Inflammatory macrophage treated with lipopolysaccharide for 4 hours (primary cell): ENCODE results near the gene ZNF526.
A peak's percentile ranks its signal among the peaks of the same experiment; 100 is the strongest.

ENCODE experiments used
- DNase-seq: peaks from one replicate; pipeline ENCODE4 v3.0.0-alpha.2; 2020

Gene ZNF526

GRCh38 chr19:42268142-42268703, 48.1 kb downstream of the ZNF526 start:
- DNase-seq = peak; percentile 100

- DNase-seq = peak; percentile 100
These were observed 48.8 kb downstream of the ZNF526 start, which contains the start of gene CIC for GRCh38 chr19:42268704-42269477. Gene CIC (plus strand): TSS chr19:42269252. CDS start chr19:42271784, 2,532 bp downstream.

GRCh38 chr19:42269478-42270345, 49.6 kb downstream of the ZNF526 start:
- no peak for DNase-seq

GRCh38 chr19:42270346-42271044, 50.4 kb downstream of the ZNF526 start:
- peak; percentile 78 for DNase-seq

GRCh38 chr19:42271045-42271419, 50.9 kb downstream of the ZNF526 start:
- DNase-seq = no peak

GRCh38 chr19:42271861-42272534, 51.9 kb downstream of the ZNF526 start:
- DNase-seq = no peak

GRCh38 chr19:42272535-42272897, 52.4 kb downstream of the ZNF526 start:
- no peak for DNase-seq

- no peak for DNase-seq
These were observed 52.9 kb downstream of the ZNF526 start for GRCh38 chr19:42272989-42273406.

- no peak for DNase-seq
These were observed 53.4 kb downstream of the ZNF526 start for GRCh38 chr19:42273407-42274064.

- no peak for DNase-seq
These were observed 54.1 kb downstream of the ZNF526 start for GRCh38 chr19:42274065-42274682.

- DNase-seq = no peak
These were observed 55.0 kb downstream of the ZNF526 start for GRCh38 chr19:42275103-42275502.

- no peak for DNase-seq
These were observed 55.4 kb downstream of the ZNF526 start for GRCh38 chr19:42275517-42275916.

GRCh38 chr19:42276284-42276683, 56.2 kb downstream of the ZNF526 start:
- DNase-seq = no peak

- no peak for DNase-seq
These were observed 56.7 kb downstream of the ZNF526 start for GRCh38 chr19:42276821-42277220.
